Liver (tissue), 3 donors: ENCODE data around the gene GJE1.

Source experiments
- ATF3 ChIP-seq: IDR thresholded peaks from 2 replicates; pipeline ENCODE4 v1.6.1; 2016; ENCODE audit warnings: antibody characterized with exemption
- CTCF ChIP-seq: fragments of 150-350 bp; IDR thresholded peaks from 2 replicates; pipeline ENCODE4 v1.5.1; 2017; ENCODE audit warnings: improper control_type of control experiment, low read depth, low read length; ENCODE audit not compliant: missing input control
- GABPA ChIP-seq, 2 donors: IDR thresholded peaks in 1 of 2; conservative IDR thresholded peaks in 1 of 2; 2 replicates each; pipeline ENCODE4 v1.6.1; 2016; ENCODE audit warnings: antibody characterized with exemption in 2 of 2, mild to moderate bottlenecking in 1 of 2, moderate library complexity in 1 of 2
- MAX ChIP-seq: IDR thresholded peaks from 2 replicates; pipeline ENCODE4 v1.6.1; 2016; ENCODE audit warnings: antibody characterized with exemption
- RAD21 ChIP-seq, 2 donors: IDR thresholded peaks; 2 replicates each; pipeline ENCODE4 v1.6.1; 2016; ENCODE audit warnings: antibody characterized with exemption in 2 of 2, mild to moderate bottlenecking in 2 of 2
- REST ChIP-seq: IDR thresholded peaks from 2 replicates; pipeline ENCODE4 v1.6.1; 2016; ENCODE audit warnings: antibody characterized with exemption, mild to moderate bottlenecking
- TAF1 ChIP-seq: conservative IDR thresholded peaks from 2 replicates; pipeline ENCODE4 v1.6.1; 2016; ENCODE audit warnings: antibody characterized with exemption, mild to moderate bottlenecking
- ZBTB33 ChIP-seq: IDR thresholded peaks from 2 replicates; pipeline ENCODE4 v1.6.1; 2016; ENCODE audit warnings: antibody characterized with exemption
- donor health status: healthy.
- donor health status: healthy.

GRCh38 chr6:142146828-142147662 lies 14.3 kb downstream of the GJE1 start, which contains the start of the genes NMBR and VTA1:
- TF ChIP-seq TAF1, result peak; percentile 41
- TF ChIP-seq ATF3, result peak; percentile 56
- TF ChIP-seq CTCF, result peak; percentile 84
- peak; percentile 98 to 99 for TF ChIP-seq RAD21 (IDR thresholded peaks at IDR 0.05)
- peak; percentile 87 to 98 for TF ChIP-seq GABPA (IDR thresholded peaks at IDR 0.05 in 1 of 2, conservative IDR thresholded peaks at IDR 0.05 in 1 of 2)
- TF ChIP-seq ZBTB33, result peak; percentile 97
- TF ChIP-seq MAX, result peak; percentile 99
- TF ChIP-seq REST, result peak; percentile 87
